Body of pancreas (tissue), 4 donors: ENCODE data around the gene UBR7.

Source experiments
- CTCF ChIP-seq, 7 experiments: fragments of 450-650 bp in 4 of 7; fragments of 200-600 bp in 3 of 7; sonication (generic) in 3 of 7; IDR thresholded peaks; one replicate each; pipeline ENCODE4 v1.5.1; 2016 to 2019; ENCODE audit warnings: antibody characterized with exemption in 7 of 7
- POLR2A ChIP-seq, 3 donors: fragments of 450-650 bp; IDR thresholded peaks; one replicate each; pipeline ENCODE4 v1.6.1; 2016; ENCODE audit warnings: antibody characterized with exemption in 3 of 3, mild to moderate bottlenecking in 2 of 3

DNA sequence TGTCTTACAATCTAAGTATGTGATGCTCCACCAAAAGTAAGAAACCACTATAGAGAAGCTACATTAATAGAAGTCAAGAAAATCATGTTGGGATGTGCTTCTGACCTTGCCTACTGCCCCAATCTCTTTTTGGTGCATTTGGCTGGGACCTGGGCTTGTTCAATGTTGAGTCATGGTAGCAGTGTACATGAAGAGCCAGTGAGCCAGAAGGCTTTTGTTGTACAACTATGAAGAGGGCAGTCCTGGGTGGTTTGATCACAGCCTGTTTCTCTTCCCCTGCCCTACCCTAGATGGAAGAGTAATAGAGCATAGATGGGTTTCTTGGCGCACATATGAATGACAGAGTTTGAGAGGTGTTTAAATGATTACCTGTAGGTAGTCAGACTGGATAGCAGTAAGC lies 56.4 kb downstream of the UBR7 start:
- TF ChIP-seq CTCF (IDR thresholded peaks at IDR 0.05) (no peak), POLR2A (IDR thresholded peaks at IDR 0.05) (no peak)
